Fibroblast of skin of left biceps (primary cell): Measurements from ENCODE around the gene ADAD2.

Experiments used
- DNase-seq, 2 experiments: peaks; one replicate each; pipeline ENCODE4 v3.0.0-alpha.2; 2013; ENCODE audit warnings: low read depth in 2 of 2

Gene ADAD2

GRCh38 chr16:84223456-84223855 is 32.5 kb downstream of the ADAD2 start:
- DNase-seq = no peak

- DNase-seq = no peak
Measured at GRCh38 chr16:84224554-84224953, 33.6 kb downstream of the ADAD2 start.

- no peak for DNase-seq
Measured at GRCh38 chr16:84225126-84225525, 34.2 kb downstream of the ADAD2 start.

DNA sequence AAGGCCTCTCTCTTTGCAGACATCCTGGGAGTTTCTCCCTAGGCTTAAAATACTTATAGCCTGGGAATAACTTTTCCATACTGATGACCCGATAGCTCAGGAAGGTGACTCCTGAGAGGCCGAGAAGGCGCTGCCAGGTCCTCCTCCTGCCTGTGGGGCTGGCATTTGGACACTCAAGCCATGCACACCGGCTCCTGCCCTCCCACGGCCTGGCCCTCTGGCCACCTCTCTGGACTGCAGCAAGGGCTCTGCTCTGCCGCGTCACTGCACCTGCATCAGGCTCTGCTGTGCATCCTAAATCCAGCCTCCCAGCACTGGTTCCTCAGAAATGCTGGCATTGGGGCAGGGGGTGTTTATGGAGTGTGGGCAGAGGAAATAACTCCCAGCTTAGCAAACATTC is 34.6 kb downstream of the ADAD2 start:
- DNase-seq = no peak

DNA sequence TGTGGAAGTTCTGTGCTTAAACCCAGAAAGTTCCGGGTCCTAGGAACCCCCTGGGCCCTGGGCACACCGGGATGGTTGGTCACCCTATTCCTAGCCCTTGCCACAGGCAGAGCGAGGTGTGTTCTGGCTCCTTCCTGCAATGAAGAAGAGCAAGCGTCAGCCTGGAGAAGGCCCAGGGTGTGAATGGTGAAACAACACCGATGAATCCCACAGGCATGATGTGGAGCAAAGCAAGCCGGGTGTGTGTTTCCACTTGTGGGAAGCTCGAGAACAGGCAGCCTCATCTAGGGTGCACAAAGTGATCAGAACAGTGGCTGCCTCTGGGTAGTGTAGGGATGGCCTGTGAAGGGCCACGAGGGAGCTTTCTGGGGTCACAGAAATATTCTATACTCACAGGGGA is 35.1 kb downstream of the ADAD2 start:
- DNase-seq = no peak

DNA sequence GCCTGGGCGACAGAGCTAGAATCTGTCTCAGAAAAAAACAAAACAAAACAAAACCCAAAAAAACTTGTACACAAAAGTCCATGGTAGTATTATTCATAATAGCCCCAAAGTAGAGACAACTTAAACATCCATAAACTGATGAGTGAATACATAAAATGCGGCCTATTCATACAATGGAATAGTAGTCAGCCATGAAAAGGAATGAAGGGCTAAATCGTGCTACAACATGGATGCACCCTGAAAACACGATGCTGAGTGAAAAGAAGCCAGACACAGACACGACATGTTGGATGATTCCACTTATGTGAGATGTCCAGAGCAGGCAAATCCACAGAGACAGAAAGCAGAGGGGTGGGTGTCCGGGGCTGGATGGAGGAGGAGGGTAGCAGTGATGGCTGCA is 36.6 kb downstream of the ADAD2 start:
- no peak for DNase-seq

DNA sequence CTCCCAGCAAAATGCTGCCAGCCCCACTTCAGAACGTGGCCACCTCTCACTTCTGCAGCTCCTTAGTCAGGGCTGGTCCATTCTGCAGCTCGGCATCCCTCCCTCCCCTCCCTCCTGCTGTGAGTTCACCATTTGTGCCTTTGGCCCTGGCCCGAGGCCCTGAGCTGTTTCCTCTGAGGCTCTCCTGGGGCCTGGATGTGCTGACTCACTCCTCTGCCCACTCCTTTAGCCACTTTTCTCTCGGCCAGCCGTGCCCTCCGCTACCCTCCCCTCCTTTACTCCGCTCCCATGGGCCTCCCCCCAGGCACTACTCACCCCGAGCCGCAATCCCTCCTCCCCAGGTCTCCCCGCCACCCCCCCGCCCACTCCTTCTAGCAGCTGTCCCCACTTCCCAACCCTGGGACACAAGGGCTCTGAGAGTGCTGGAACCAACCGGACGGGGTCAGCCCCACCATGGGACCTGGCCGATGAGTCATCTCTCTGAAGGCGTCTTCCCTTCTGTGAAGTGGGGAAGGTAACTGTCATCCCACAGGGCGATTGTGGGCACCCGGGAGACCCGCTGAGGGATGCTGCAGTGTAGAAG is 37.4 kb downstream of the ADAD2 start:
- peak; percentile 17 to 19 for DNase-seq

DNA sequence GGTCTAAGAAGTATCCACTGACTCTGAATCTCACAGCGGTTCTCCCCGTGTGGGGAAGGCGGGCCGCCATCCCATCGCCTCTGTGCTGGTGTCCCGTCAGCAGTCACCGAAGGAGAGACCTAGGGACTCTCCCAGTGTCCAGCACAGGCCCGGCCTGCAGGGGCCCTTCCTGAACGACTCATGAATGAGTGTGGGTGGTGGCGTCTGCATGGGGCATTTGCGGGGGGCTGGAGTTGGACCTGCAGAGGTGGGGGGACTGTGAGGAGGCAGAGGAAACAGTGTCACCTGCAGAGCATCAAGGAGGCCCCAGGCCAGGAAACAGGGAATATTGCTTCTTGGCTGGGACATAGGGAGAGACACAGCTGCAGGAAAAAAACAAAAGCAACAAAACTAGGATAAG is 38.5 kb downstream of the ADAD2 start:
- DNase-seq = no peak

- no peak for DNase-seq
Measured at GRCh38 chr16:84232060-84232459, 41.1 kb downstream of the ADAD2 start.

GRCh38 chr16:84232969-84233368 is 42.0 kb downstream of the ADAD2 start:
- no peak for DNase-seq

- DNase-seq = no peak
Measured at GRCh38 chr16:84233748-84234147, 42.8 kb downstream of the ADAD2 start.

DNA sequence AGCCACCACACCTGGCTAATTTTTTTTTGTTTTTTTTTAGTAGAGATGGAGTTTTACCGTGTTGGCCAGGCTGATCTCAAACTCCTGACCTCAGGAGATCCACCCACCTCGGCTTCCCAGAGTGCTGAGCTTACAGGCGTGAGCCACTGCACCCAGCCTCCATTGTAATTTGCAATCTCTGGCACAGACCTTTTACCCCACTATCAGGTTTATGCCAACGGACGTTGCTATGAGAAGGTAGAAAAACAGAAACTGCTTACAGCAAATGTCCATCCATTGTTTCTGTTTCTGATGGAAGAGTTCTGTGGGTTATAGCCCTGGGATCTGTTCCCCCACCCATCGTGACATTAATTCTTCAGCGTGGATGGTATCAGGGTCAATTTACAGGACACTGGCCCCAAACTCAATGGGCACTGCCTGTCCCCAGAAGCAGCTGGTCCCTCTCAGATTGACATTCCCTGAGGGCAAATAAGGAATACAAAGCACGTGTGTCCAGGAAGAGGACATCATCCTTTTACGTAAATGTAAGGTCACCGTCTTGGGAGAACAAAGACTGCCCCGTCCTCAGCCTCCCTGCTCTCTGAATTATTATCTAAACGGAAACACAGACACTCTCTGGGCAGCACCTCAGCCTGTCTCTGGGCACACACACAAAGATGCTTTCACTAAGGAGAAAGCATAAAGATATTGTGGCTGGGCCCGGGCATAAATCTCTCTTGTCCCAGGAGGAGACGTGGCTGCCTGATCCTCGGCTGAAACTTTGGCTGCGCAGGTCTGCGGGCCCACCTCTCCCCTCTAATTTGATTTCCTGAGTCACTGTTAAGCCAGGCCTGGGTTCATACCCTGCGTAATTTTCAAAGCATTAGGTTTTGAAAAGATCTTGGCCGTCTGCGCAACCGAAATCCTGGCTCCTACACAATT is 43.6 kb downstream of the ADAD2 start:
- no peak for DNase-seq

DNA sequence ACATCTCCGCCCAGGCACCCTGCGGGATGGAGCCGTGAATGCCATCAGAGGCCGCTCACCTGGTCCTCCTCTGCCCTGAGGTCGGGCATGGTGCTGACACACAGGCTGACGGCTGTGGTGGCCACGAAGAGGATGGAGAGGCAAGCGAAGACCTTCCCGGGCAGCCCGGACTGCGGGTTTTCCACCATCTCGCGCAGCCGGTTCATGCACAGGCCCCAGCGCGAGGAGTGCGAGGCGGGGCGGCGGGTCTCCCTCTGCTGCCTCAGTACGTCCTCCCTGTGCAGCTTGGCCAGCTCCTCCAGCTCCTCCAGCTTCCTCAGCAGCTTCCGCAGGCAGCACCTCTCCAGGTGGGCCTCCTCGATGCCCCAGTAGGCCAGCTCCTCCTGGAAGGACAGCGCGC is 45.7 kb downstream of the ADAD2 start:
- no peak for DNase-seq

- no peak for DNase-seq
Measured at GRCh38 chr16:84237994-84238750, 47.2 kb downstream of the ADAD2 start.

DNA sequence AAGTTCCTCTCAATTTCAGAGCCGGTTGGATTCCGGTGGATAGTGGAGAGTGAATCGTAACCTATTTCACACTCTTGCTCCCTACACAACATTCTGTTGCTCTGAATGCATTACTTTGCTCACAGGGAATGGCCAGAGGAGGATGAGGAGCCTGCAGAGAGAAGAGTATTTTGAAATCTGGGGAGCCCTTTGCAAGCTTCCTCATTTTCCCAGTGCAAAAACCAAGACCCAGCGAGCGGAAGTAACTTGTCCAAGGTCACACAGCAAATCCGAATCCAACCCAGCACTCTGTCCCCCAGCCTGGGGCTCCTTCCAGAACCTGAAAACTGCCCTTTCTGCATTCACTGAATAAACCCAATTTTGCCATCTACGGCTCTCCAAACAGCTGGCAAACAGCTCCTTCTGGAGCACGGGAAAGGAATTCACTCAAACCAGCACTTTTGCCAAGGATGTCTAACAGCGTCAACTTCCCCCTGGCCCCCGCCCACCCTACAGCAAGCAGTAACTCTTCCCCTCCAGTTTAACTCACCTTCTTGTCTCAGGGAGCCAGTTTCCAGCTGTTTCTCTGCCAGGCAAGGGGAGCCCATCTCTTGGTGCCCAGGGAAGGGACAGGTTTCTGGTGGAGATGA is 48.3 kb downstream of the ADAD2 start:
- no peak for DNase-seq

- no peak for DNase-seq
Measured at GRCh38 chr16:84239909-84240308, 49.0 kb downstream of the ADAD2 start, which contains the start of gene KCNG4. Gene KCNG4 (minus strand): TSS chr16:84240012. CDS start chr16:84237485, 2,527 bp downstream.

GRCh38 chr16:84240455-84240854 is 49.5 kb downstream of the ADAD2 start:
- DNase-seq = no peak

- DNase-seq = no peak
Measured at GRCh38 chr16:84241778-84242177, 50.8 kb downstream of the ADAD2 start.

DNA sequence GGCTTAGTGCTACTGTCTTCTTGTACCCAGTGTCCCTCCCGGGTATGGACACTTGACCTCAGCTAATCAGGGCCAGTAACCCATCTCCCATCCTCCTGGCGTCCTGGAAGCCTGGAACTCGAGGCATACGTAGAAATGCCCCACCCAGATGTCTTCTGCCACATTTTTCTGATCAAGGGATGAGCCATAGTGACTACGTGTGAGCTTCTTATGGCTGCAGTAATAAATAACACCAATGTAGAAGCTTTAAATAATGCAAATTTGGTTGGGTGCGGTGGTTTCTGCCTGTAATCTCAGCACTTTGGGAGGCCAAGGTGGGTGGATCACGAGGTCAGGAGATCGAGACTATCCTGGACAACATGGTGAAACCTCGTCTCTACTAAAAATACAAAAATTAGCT is 51.9 kb downstream of the ADAD2 start:
- no peak for DNase-seq

GRCh38 chr16:84243732-84244131 is 52.8 kb downstream of the ADAD2 start:
- no peak for DNase-seq

- no peak for DNase-seq
Measured at GRCh38 chr16:84244728-84245127, 53.8 kb downstream of the ADAD2 start.
